ENCODE data around the gene HSPA4.

Gene HSPA4

DNA sequence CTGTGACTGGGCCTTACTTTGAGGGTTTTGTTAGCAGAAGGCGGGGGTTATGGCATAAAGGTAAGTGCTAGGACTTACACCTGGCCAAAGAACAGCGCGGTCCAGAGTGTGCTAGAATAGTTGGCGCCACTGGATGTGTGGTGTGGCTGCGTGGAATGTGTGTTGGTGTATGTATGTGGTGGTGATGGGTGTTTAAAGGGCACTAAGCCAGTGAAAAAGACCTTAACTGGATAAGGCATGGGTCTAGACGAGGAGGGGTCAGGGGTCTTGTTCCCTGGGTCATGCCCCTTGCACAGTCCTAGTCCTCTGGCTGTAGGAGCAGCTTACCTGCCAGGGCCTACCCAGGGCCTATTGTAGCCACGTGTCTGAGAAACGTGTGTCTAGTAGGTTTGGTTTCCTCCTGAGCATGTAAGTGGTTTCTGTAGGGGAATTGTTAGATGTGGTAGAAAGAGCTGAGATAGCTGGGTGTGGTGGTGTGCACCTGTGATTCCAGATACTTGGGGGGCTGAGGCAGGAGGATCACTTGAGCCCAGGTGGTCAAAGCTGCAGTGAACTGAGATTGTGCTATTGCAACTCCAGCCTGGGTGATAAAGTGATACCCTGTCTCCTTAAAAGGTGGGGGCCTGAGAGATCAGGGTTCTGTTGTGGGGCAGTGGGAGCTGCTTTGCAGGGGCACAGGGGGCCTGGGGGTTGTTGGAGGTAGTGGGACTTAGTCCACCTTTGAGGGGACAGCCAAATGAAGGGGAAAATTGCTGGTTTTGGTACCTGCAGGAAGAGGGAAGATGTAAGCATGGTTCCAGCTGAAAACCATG is 55.2 kb downstream of the HSPA4 start:
- peaks cover 15% of the 10 kb centered on the region for H3K4me1 ChIP-seq (ENCODE audit: control insufficient read depth, insufficient read depth, low read length)
- H3K4me3 ChIP-seq (ENCODE audit: low read length) = no peak overlapping the region
- no peaks in the 10 kb centered on the region for H3K27me3 ChIP-seq (replicated peaks; ENCODE audit: control insufficient read depth, insufficient read depth, low read length)
- no peaks in the 10 kb centered on the region for H3K9me3 ChIP-seq (ENCODE audit: control insufficient read depth, low read length)
- H3K9ac ChIP-seq (ENCODE audit: low read length) = no peak overlapping the region
- DNase-seq (ENCODE audit: low read depth) = no peak
- peaks cover 37% of the 10 kb centered on the region for H3K36me3 ChIP-seq (ENCODE audit: control insufficient read depth, insufficient read depth, low read length, severe bottlenecking)

- H3K4me1 ChIP-seq (ENCODE audit: control insufficient read depth, insufficient read depth, low read length) = peaks cover 15% of the 10 kb centered on the region
- no peak for DNase-seq (ENCODE audit: low read depth)
- H3K27me3 ChIP-seq (replicated peaks; ENCODE audit: control insufficient read depth, insufficient read depth, low read length) = peaks cover 5% of the 10 kb centered on the region
- H3K36me3 ChIP-seq (ENCODE audit: control insufficient read depth, insufficient read depth, low read length, severe bottlenecking) = peaks cover 23% of the 10 kb centered on the region
- H3K4me3 ChIP-seq (ENCODE audit: low read length) = no peak overlapping the region
- no peaks in the 10 kb centered on the region for H3K9me3 ChIP-seq (ENCODE audit: control insufficient read depth, low read length)
- H3K9ac ChIP-seq (ENCODE audit: low read length) = no peak overlapping the region
Measured at GRCh38 chr5:133108481-133108921, 56.7 kb downstream of the HSPA4 start.

DNA sequence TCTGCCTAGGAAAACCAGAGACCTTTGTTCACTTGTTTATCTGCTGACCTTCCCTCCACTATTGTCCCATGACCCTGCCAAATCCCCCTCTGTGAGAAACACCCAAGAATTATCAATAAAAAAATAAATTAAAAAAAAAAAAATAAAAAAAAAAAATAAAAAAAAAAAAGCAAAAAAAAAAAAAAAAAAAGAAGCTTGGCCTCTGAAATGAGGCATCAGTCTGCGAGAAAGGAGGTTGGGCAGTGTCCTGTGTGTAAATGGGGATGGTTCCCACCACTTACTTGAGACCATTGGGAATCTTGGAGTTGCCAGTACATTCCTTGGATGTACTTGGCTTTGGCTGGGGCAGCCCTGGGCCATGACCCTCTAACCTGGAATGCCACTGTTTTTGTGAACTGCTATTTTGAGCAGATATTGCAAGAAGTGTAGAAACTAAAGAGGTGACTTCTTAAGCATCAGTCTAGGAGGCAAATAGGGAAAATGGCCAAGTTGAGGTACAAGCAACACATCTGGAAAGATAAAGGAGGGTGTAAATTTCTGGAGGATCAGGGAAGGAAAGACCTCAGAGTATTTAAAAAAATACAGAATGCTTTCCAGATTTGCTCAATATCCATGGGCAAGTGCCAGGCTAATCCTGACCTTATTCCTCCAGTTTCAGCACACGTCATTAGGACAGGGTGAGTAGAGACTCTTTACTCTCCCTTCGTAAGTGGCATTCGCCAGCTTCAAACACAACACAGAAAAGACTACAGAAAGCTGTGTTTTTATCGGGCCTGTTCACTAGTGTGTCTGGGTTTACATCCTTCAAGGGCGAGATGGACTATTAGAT is 58.1 kb downstream of the HSPA4 start:
- Histone ChIP-seq H3K36me3 (ENCODE audit: control insufficient read depth, insufficient read depth, low read length, severe bottlenecking) (peaks cover 9% of the 10 kb centered on the region), H3K9ac (ENCODE audit: low read length) (no peak overlapping the region), H3K4me1 (ENCODE audit: control insufficient read depth, insufficient read depth, low read length) (peaks cover 15% of the 10 kb centered on the region), H3K9me3 (ENCODE audit: control insufficient read depth, low read length) (no peaks in the 10 kb centered on the region), H3K4me3 (ENCODE audit: low read length) (no peak overlapping the region), H3K27me3 (replicated peaks; ENCODE audit: control insufficient read depth, insufficient read depth, low read length) (peaks cover 5% of the 10 kb centered on the region)
- no peak for DNase-seq (ENCODE audit: low read depth)

GRCh38 chr5:133110709-133111108 is 58.9 kb downstream of the HSPA4 start:
- H3K4me3 ChIP-seq (ENCODE audit: low read length) = no peak overlapping the region
- peaks cover 5% of the 10 kb centered on the region for H3K27me3 ChIP-seq (replicated peaks; ENCODE audit: control insufficient read depth, insufficient read depth, low read length)
- no peaks in the 10 kb centered on the region for H3K9me3 ChIP-seq (ENCODE audit: control insufficient read depth, low read length)
- peaks cover 15% of the 10 kb centered on the region for H3K4me1 ChIP-seq (ENCODE audit: control insufficient read depth, insufficient read depth, low read length)
- peaks cover under 1% of the 10 kb centered on the region for H3K36me3 ChIP-seq (ENCODE audit: control insufficient read depth, insufficient read depth, low read length, severe bottlenecking)
- DNase-seq (ENCODE audit: low read depth) = no peak
- H3K9ac ChIP-seq (ENCODE audit: low read length) = no peak overlapping the region

- Histone ChIP-seq H3K27me3 (replicated peaks; ENCODE audit: control insufficient read depth, insufficient read depth, low read length) (peaks cover 5% of the 10 kb centered on the region), H3K9ac (ENCODE audit: low read length) (no peak overlapping the region), H3K9me3 (ENCODE audit: control insufficient read depth, low read length) (no peaks in the 10 kb centered on the region), H3K4me1 (ENCODE audit: control insufficient read depth, insufficient read depth, low read length) (peaks cover 16% of the 10 kb centered on the region), H3K36me3 (ENCODE audit: control insufficient read depth, insufficient read depth, low read length, severe bottlenecking) (no peaks in the 10 kb centered on the region), H3K4me3 (ENCODE audit: low read length) (no peak overlapping the region)
- peak; percentile 95 for DNase-seq (ENCODE audit: low read depth)
Measured at GRCh38 chr5:133111299-133111698, 59.5 kb downstream of the HSPA4 start.

- H3K27me3 ChIP-seq (replicated peaks; ENCODE audit: control insufficient read depth, insufficient read depth, low read length) = peaks cover 5% of the 10 kb centered on the region
- H3K4me3 ChIP-seq (ENCODE audit: low read length) = no peak overlapping the region
- H3K9ac ChIP-seq (ENCODE audit: low read length) = no peak overlapping the region
- no peaks in the 10 kb centered on the region for H3K36me3 ChIP-seq (ENCODE audit: control insufficient read depth, insufficient read depth, low read length, severe bottlenecking)
- no peak for DNase-seq (ENCODE audit: low read depth)
- no peaks in the 10 kb centered on the region for H3K9me3 ChIP-seq (ENCODE audit: control insufficient read depth, low read length)
- H3K4me1 ChIP-seq (ENCODE audit: control insufficient read depth, insufficient read depth, low read length) = peaks cover 23% of the 10 kb centered on the region
Measured at GRCh38 chr5:133112026-133112660, 60.3 kb downstream of the HSPA4 start.

DNA sequence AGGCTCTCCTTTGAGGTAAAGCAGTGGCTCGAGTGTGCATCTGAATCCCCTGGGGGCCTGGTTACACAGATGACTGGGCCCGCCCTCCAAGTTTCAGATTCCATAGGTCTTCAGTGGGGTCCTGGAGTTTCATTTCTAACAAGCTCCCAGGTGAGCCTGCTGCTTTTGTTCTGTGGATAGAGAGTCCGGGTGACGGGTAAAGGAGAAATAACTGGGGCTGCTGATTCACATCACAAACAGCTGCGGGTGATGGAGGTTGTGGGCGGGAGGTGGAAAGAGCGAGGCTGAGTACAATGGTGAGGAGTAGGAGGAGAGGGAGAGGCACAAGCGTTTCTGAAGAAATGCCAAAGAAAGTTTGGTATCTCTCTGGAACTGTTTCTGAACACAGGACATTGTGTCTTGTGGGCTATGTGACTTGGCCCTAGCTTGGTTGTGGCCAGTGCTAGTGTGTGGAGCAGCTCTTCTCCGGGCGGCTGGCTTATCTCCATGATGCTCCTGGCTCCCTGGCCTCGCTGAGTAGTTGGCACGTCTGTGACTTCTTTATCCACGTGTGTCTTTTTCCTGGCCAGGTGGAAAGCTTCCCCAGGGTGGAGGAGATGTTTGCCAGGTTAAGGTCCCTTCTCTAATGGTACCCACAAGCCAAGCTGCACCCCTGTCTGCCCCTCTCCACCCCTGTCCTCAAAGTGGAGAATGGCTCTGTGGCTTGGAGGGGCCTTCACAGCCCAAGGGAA is 61.7 kb downstream of the HSPA4 start:
- H3K9ac ChIP-seq (ENCODE audit: low read length) = no peak overlapping the region
- H3K9me3 ChIP-seq (ENCODE audit: control insufficient read depth, low read length) = no peaks in the 10 kb centered on the region
- H3K4me3 ChIP-seq (ENCODE audit: low read length) = no peak overlapping the region
- H3K27me3 ChIP-seq (replicated peaks; ENCODE audit: control insufficient read depth, insufficient read depth, low read length) = peaks cover 5% of the 10 kb centered on the region
- no peaks in the 10 kb centered on the region for H3K36me3 ChIP-seq (ENCODE audit: control insufficient read depth, insufficient read depth, low read length, severe bottlenecking)
- H3K4me1 ChIP-seq (ENCODE audit: control insufficient read depth, insufficient read depth, low read length) = peaks cover 23% of the 10 kb centered on the region
- peak; percentile 42 for DNase-seq (ENCODE audit: low read depth)

DNA sequence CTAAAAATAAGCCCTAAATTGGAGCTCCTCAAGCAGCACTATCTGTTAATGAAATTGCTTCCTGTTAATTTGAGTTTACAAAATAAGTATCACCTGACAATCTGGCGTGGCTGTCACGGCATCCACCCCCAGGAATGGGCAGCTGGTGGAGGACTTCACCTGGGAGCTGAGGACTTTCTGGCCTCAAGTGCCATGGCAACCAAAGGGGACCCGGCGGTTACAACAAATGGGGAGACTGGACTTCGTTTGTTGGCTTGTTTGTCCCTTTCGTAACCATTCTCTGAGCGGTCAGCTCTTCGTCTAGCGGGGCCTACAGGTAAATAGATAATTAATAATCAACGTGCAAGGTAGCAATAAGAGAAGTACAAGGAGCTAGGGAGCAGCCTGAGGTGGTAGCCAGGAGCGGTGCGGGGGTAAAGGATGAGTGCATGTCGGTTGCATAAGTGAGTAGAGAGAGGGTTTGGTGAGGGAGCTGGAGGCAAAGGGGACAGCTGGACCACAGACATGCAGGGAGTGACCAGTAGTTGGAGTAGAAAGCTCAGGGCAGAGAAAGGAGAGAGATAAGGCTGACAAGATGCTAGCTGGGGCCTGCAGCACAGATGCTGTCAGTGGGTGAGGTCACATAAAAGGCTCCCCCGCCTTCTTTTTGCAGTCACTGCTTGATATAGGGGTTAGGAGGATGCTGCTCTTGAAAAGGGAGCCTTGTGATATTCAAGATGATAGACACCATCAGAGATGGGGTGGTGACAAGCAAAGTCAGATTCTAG is 62.5 kb downstream of the HSPA4 start:
- Histone ChIP-seq H3K36me3 (ENCODE audit: control insufficient read depth, insufficient read depth, low read length, severe bottlenecking) (no peaks in the 10 kb centered on the region), H3K4me1 (ENCODE audit: control insufficient read depth, insufficient read depth, low read length) (peaks cover 23% of the 10 kb centered on the region), H3K4me3 (ENCODE audit: low read length) (no peak overlapping the region), H3K9me3 (ENCODE audit: control insufficient read depth, low read length) (no peaks in the 10 kb centered on the region), H3K27me3 (replicated peaks; ENCODE audit: control insufficient read depth, insufficient read depth, low read length) (peaks cover 5% of the 10 kb centered on the region), H3K9ac (ENCODE audit: low read length) (no peak overlapping the region)
- no peak for DNase-seq (ENCODE audit: low read depth)

DNA sequence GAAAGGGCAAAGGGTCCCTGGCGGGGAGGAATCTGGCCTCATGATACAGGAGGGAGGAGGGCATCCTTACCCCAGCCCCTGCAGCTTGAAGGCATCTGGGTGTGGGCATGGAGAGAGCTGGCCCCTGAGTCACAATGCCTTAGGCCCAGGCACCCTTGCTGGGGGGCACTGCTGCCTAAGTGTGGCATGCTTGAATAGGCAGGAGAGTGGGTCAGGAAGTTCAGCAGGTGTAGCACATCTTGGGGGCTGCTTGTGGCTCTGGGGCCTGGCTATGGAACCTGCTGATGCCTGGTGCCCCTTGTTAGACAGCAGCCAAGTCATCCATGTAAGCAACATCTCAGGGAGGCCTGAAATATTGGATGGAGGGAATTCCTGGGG is 63.1 kb downstream of the HSPA4 start:
- Histone ChIP-seq H3K9ac (ENCODE audit: low read length) (no peak overlapping the region), H3K9me3 (ENCODE audit: control insufficient read depth, low read length) (no peaks in the 10 kb centered on the region), H3K4me1 (ENCODE audit: control insufficient read depth, insufficient read depth, low read length) (peaks cover 21% of the 10 kb centered on the region), H3K27me3 (replicated peaks; ENCODE audit: control insufficient read depth, insufficient read depth, low read length) (peaks cover 5% of the 10 kb centered on the region), H3K36me3 (ENCODE audit: control insufficient read depth, insufficient read depth, low read length, severe bottlenecking) (no peaks in the 10 kb centered on the region), H3K4me3 (ENCODE audit: low read length) (no peak overlapping the region)
- no peak for DNase-seq (ENCODE audit: low read depth)

- DNase-seq (ENCODE audit: low read depth) = no peak
- peaks cover 8% of the 10 kb centered on the region for H3K4me1 ChIP-seq (ENCODE audit: control insufficient read depth, insufficient read depth, low read length)
- no peaks in the 10 kb centered on the region for H3K9me3 ChIP-seq (ENCODE audit: control insufficient read depth, low read length)
- no peak overlapping the region for H3K9ac ChIP-seq (ENCODE audit: low read length)
- peaks cover 7% of the 10 kb centered on the region for H3K27me3 ChIP-seq (replicated peaks; ENCODE audit: control insufficient read depth, insufficient read depth, low read length)
- H3K4me3 ChIP-seq (ENCODE audit: low read length) = no peak overlapping the region
- H3K36me3 ChIP-seq (ENCODE audit: control insufficient read depth, insufficient read depth, low read length, severe bottlenecking) = no peaks in the 10 kb centered on the region
Measured at GRCh38 chr5:133116601-133117000, 64.8 kb downstream of the HSPA4 start.
